Panc1 (cell line): ENCODE results near the gene IRF3. TPM values are rescaled to one million over a fixed set of nuclear protein-coding genes. Genes with fewer than 3 reads are reported as not detected.

Source experiments
- ATAC-seq: fragments of 200-7000 bp; cut with Tn5 transposase; 2 replicates; pipeline ENCODE4 v1.9.1; 2020; ENCODE audit warnings: mild to moderate bottlenecking, moderate library complexity
- BruUV-seq: library from RNA; stranded (reverse); fragments of 400-500 nt; replicated peaks from 2 replicates; lab custom pipeline; 2021; lab: Mats Ljungman, UMichigan
- CTCF ChIA-PET: fragments of 300-600 bp; sonication (Branson Sonifier 250); formaldehyde crosslinking; loops from one replicate; lab custom pipeline; 2022; ENCODE audit warnings: antibody characterized with exemption; lab: Charles Lee
- POLR2A ChIA-PET: fragments of 300-600 bp; sonication (Branson Sonifier 250); formaldehyde crosslinking; loops from one replicate; lab custom pipeline; 2022; ENCODE audit warnings: antibody characterized with exemption; lab: Charles Lee
- DNase-seq: peaks from one replicate; pipeline ENCODE4 v3.0.0-alpha.2; 2010; ENCODE audit warnings: low read depth, low spot score
- H3K27ac ChIP-seq: 2 replicates; pipeline ENCODE4 v1.5.1; 2011; ENCODE audit warnings: mild to moderate bottlenecking, low read length, inconsistent platforms
- H3K27me3 ChIP-seq: fragments of 200-500 bp; sonication (Bioruptor generic); 2 replicates; pipeline ENCODE4 v1.6.0; 2014; ENCODE audit warnings: low read length, inconsistent platforms; ENCODE audit not compliant: control insufficient read depth, insufficient read depth
- H3K36me3 ChIP-seq: fragments of 200-500 bp; sonication (Bioruptor generic); 2 replicates; pipeline ENCODE4 v1.5.1; 2014; ENCODE audit warnings: inconsistent platforms, mild to moderate bottlenecking, low read length, moderate library complexity; ENCODE audit not compliant: control insufficient read depth, insufficient read depth
- H3K4me1 ChIP-seq: 2 replicates; pipeline ENCODE4 v1.5.1; 2011; ENCODE audit warnings: inconsistent platforms, mild to moderate bottlenecking, low read length, moderate library complexity; ENCODE audit not compliant: control insufficient read depth, insufficient read depth
- H3K4me3 ChIP-seq, 2 experiments: 2 replicates each; pipeline ENCODE4 v1.5.1; 2011 to 2012; ENCODE audit warnings: low read depth in 2 of 2, low read length in 2 of 2, mild to moderate bottlenecking in 2 of 2, inconsistent platforms in 1 of 2, moderate library complexity in 1 of 2
- H3K9me3 ChIP-seq: fragments of 200-500 bp; sonication (Bioruptor generic); 2 replicates; pipeline ENCODE4 v1.5.1; 2014; ENCODE audit warnings: low read depth, mild to moderate bottlenecking, inconsistent platforms, low read length, moderate library complexity; ENCODE audit not compliant: control insufficient read depth, insufficient read depth
- CTCF ChIP-seq: fragments of 450-650 bp; IDR thresholded peaks from 2 replicates; pipeline ENCODE4 v1.5.1; 2017; ENCODE audit warnings: mild to moderate bottlenecking
- POLR2AphosphoS5 ChIP-seq: IDR thresholded peaks from 2 replicates; pipeline ENCODE4 v1.6.1; 2012; ENCODE audit warnings: mild to moderate bottlenecking, low read depth, low read length, moderate library complexity
- REST ChIP-seq, 2 experiments: IDR thresholded peaks; 2 replicates each; pipeline ENCODE4 v1.6.1; 2011 to 2012; ENCODE audit warnings: low read depth in 2 of 2, control low read depth in 1 of 2, low read length in 1 of 2, mild to moderate bottlenecking in 1 of 2, moderate library complexity in 1 of 2; ENCODE audit not compliant: insufficient read depth in 1 of 2
- SIN3A ChIP-seq: IDR thresholded peaks from 2 replicates; pipeline ENCODE4 v1.6.1; 2012; ENCODE audit warnings: low read depth, mild to moderate bottlenecking, low read length, moderate library complexity, borderline replicate concordance; ENCODE audit not compliant: insufficient read depth
- TCF7L2 ChIP-seq: IDR thresholded peaks from 2 replicates; pipeline ENCODE4 v1.6.1; 2011; ENCODE audit warnings: mild to moderate bottlenecking, low read depth, low read length, inconsistent platforms
- in situ Hi-C: cut with HindIII; loops from 2 replicates; pipeline ENCODE4 v1.10.0; 2016; ENCODE audit warnings: low sequenced_read_pairs, low pct_unique_long_range_greater_than_20kb
- intact Hi-C: fragments of 100-400 bp; cut with micrococcal nuclease; formaldehyde crosslinking; loops from one replicate; pipeline ENCODE4 v1.10.0; 2022; ENCODE audit not compliant: unreplicated experiment
- total RNA-seq: library from RNA; stranded (reverse); gene quantifications from one replicate; pipeline ENCODE4 v1.2.1, GENCODE V29; 2021; ENCODE audit not compliant: unreplicated experiment

Gene IRF3
- total RNA-seq, 1 experiment from 2014 or later = 109 TPM

GRCh38 chr19:49632576-49632975 is 33.1 kb downstream of the IRF3 start:
- no TSS peak for BruUV-seq

GRCh38 chr19:49631610-49632192 is 34.0 kb downstream of the IRF3 start:
- no TSS peak for BruUV-seq
- in situ Hi-C loops (no loop called here), intact Hi-C loops (no loop called here)
- Histone ChIP-seq H3K4me1 (no peaks in the 10 kb centered on the region), H3K4me3 (no peak overlapping the region), H3K9me3 (no peaks in the 10 kb centered on the region), H3K27me3 (no peaks in the 10 kb centered on the region), H3K36me3 (no peaks in the 10 kb centered on the region), H3K27ac (no peak overlapping the region)
- no peak for DNase-seq
- TF ChIP-seq POLR2AphosphoS5 (no peak; the same call in 1 of the 2 replicates), SIN3A (no peak), TCF7L2 (no peak), CTCF (no peak), REST (IDR thresholded peaks at IDR 0.05; ENCODE audit: insufficient read depth in 1 of 2, low read depth in 2 of 2, low read length in 1 of 2) (no peak)
- ChIA-PET POLR2A (interaction anchor here (1.2 kb wide), 1 partner anchor 9 kb away, joined by 5 read pairs; the partner anchor contains the start of gene RRAS), CTCF (interaction anchor here (0.9 kb wide), 1 partner anchor 9 kb away, joined by 3 read pairs; no protein-coding TSS in a partner anchor)
- no peak for ATAC-seq

More at GRCh38 chr19:49632576-49632975, 33.1 kb downstream of the IRF3 start:
- no peak for TF ChIP-seq CTCF
- TF ChIP-seq SIN3A = no peak
- no peak for TF ChIP-seq TCF7L2
- no peak for TF ChIP-seq REST (IDR thresholded peaks at IDR 0.05; ENCODE audit: insufficient read depth in 1 of 2, low read depth in 2 of 2, low read length in 1 of 2)
- TF ChIP-seq POLR2AphosphoS5 = no peak
- H3K36me3 ChIP-seq = no peaks in the 10 kb centered on the region
- no peaks in the 10 kb centered on the region for H3K27me3 ChIP-seq
- DNase-seq (no peak), ATAC-seq (no peak)
- H3K9me3 ChIP-seq = no peaks in the 10 kb centered on the region
- in situ Hi-C loops (no loop called here), intact Hi-C loops (no loop called here)
- no peaks in the 10 kb centered on the region for H3K4me1 ChIP-seq
- ChIA-PET CTCF (no interaction called here), POLR2A (no interaction called here)
- no peak overlapping the region for H3K4me3 ChIP-seq
- no peak overlapping the region for H3K27ac ChIP-seq
